Islet of Langerhans (tissue), 1 donor: Measurements from ENCODE around the gene PTPRU.

Source experiments
- FAIRE-seq: peaks from one replicate; lab custom pipeline; 2011; peaks lifted over from hg19 to GRCh38; lab: Jason Lieb, UNC

PTPRU gene

DNA sequence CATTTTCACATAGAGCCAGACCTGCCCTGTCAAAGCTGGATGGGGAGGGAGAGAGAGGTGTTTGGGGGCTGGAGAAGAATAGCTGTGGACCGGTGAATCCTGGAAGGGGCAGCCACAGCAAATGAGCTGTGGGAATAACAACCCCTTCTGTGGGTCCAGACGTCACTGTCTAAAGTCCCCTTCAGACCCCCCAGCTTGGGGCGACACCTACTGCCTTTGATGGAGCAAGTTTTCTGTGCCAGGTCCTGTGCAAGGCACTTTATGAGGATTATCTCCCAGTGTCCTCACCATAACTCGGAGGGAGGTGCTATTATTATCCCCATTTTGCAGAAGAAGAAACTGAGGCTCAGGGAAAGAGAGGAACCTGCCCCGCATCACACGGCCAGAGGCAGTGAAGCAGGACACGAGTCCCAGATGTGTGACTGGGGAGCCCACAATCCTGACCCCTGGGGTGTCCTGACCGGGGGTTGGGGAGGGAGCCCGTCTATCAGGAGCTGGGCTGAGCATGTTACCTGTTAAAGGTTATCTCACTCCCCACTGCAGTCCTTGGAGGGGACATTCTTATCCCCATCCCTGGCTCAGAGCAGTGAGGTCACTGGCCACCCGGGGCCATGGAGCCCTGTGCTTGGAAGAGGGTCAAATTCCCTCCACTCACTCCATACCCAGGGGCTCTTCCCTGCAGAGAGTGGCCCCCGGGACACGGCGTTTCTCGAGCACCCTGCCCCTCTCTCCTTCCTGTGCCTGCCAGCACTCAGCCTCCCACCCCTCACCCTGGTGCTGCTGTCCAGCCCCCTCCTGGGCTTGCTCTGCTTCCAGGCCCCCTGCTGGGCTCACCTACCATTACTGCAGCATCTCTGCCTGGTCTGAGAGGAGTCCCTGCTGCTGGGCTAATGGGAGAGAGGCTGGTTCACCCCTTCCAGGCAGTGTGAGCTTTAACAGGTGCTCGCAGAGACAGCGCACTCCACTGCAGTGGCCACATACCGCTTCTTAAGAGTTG is 132.9 kb downstream of the PTPRU start:
- FAIRE-seq, result no peak

DNA sequence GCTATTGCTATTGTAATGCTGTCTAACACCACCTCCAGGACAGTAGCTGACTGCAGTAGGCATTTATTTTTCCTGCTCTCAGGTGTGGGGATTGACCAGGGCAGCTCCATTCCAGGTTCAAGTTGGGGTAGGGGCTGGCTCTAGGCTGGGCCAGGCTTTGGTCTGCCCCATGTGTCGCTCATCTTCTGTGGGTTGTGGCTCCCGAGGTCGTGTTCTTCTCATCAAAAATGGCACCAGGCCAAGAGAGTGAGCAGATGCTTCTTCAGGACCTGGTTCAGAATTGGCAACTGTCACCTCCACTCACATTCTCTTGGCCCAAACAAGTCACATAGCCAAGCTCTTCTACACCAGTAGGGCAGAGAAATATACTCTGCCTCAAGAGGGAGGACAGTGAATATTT is 133.7 kb downstream of the PTPRU start:
- no peak for FAIRE-seq

DNA sequence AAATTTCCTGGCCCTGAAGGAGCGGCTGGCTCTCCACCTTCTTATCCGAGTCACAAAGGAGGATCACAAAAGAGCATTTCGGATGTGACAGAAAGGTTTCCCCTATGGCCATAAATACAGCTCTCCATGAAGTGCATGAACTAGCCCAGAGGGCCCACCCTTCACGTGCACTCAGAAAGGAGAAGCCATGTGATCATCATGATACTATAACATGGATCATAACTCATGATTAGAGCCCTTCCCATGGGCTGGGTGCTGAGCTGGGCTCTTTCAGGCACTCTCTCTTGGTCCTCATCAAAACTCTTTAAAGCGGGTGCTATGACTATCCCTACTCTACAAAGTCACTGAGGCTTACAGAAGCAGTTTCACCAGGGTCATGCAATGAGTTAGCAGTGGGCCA is 135.0 kb downstream of the PTPRU start:
- FAIRE-seq, result no peak

DNA sequence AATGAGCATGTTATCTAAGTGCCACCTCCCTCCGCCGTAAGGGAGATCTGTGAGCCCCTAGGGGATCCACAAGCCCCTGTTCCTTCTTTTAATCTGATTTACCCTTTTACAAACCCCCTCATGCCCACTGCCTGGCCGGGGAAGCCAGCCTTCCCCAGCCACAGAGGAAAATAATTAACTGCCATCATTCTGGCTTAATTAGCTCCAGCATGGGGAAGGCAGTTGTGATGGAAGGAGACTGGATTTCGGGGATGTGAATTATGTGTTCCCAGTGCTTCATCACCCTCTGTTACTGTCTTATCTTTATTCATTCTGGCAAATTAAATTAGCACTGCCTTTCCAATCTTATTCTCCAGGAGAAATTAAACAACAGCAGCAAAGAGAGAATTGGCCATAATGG is 135.8 kb downstream of the PTPRU start:
- FAIRE-seq, result no peak
